Measurements from ENCODE around the gene PLEKHH2.
"Not testable (repeated sequence)": the region's sequence is repeated elsewhere in the genome, so short reads cannot be mapped to it uniquely, and the experiment has no call there.

PLEKHH2 gene

DNA sequence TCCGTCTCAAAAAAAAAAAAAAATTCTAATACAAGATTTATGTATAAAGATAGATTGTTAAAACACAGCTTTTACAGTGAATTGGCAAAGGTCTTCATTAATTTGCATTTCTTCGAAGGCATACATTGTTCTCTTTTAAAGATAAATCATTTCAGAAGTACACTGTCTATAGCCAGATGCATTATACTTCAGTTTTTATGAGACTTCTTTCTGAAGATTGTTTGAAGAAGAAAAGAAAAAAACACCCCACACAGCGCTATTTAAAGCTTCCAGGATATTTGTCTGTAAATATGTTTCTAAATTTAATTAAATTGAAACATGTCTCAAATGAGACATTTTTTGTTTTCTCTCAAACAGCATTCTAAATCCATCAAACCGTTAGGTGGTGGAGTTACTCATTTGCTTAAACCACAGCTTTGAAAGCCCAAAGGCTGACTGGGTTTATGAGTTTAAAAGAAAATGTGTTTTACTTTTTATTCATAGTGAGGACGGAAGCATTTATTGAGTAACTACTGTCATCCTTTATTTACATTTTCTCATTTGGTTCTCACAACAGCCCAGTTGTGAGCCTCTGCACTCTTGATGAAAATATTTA is 81.6 kb downstream of the PLEKHH2 start:
- DNase-seq: no peak

DNA sequence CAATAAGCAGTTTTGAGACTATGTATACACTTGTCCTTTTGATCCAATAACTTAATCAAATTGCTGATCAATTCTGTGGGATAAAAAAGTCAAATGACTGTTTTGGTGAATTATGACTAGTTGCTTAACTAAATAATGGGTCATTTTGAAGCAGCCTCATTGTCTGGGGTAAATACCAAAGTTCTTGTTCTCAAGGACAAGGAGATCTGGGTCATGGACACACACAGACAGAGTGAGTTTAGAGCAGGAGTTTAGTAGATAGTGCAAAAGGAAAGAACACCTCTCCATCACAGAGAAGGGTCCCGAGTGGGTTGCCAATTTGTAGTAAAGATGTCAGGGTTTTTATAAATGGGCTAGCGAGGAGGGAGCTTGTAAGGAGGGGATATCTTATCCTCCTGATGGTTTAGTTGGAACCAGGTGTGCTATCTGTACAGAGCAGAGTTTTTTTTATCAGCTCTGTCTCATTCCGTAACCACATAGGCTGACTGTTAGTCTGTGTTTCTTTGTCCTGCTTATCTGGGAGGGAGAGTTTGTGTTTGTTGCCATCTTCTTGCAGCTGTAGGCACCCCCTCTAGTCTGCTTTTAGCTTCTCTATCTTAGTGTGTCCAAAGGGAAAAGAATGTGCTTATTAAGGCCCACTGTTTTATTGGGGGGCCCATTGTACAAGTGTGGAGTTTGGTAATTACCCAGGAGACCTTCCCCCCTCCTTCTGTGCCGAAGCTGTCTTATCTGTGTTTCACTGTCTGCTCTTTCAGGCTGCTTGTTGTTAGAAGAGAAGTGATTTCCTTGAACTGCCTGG is 87.9 kb downstream of the PLEKHH2 start:
- no peak for DNase-seq

DNA sequence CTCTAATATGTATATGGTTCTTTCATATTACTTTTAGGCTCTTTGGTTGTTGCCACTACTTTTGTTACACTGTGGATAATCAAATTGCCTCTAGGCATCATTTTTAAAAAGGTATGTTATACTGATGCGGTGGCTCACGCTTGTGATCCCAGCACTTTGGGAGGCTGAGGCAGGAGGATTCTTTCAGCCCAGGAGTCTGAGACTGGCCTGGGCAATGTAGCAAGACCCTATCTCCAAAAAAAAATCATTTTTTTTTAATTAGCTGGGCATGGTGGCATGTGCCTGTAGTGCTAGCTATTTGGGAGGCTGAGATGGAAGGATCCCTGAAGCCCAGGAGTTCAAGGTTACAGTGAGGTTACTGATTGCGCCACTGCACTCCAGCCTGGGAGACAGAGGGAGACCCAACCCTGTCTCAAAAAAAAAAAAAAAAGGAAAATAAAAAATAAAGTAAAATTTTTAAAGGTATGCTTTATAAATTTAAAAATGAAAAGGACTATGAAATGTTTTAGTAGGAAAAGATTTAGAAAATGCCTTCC is 88.7 kb downstream of the PLEKHH2 start:
- no peak for DNase-seq

DNA sequence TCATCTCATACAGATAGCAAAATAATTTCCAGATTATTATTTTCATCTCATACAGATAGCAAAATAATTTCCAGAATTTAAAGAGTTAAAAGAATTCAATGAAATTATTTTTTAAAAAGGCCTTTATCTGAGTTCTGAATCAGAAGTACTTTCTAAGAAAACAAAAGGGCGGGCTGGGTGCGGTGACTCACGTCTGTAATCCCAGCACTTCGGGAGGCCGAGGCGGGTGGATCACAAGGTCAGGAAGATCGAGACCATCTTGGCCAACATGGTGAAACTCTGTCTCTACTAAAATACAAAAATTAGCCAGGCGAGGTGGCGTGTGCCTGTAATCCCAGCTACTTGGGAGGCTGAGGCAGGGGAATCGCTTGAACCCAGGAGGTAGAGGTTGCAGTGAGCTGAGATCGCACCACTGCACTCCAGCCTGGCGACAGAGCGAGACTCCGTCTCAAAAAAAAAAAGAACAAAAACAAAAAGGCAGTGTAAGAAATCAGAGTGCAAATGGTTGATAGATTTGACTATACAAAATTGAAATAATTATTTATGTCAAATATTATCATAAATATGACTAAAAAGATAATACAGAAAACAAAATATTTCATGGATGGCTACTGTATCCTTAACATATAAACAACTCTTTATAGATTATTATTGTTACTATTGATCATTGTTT is 90.0 kb downstream of the PLEKHH2 start:
- DNase-seq: not testable (repeated sequence)

DNA sequence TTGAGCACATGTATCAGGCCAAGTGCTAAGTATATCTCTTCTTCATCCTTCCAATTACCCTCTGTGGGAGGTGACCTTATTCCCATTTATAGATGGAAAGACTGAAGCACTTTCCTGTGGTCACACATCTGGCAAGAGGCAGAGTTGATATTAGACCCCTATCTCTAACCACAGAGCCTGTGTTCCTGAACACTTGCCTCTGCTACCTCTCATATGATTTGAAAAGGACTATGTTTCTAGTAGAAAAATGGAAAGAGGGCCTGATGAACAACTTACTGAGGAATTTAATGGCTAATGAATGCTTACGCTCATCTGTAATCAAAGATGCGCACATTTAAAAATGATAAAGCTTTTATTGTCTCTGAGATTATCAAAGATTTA is 90.6 kb downstream of the PLEKHH2 start:
- no peak for DNase-seq

DNA sequence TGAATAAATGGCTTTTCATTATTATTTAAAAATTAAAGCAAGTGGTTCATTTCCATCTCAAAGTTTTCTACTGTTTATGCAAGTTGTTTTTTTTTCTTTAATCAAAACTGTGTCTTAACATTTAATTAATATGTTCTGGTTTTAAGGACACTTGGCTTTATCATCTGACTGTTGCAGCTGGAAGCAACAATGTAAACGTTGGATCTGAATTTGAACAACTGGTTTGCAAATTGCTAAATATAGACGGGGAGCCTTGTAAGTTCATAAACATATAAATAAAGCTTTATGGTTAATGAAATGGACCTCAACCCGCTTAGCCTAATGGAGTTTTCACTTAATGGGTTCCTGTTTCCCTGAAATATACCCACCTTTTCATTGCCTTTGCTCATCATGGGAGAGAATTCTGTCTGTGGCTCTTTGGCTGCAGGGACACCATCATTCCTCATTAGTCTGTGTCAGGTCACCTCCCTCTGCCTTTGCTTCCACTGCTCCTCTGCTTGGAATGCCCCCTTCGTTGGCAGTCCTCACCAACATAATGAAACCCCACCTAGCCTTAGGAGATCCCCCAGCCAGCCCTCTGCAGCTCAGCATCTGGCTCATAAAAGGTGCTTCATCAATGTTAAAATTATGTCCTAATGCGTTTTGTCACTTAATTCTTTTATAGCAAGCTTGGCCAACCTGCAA is 92.6 kb downstream of the PLEKHH2 start:
- DNase-seq: no peak

DNA sequence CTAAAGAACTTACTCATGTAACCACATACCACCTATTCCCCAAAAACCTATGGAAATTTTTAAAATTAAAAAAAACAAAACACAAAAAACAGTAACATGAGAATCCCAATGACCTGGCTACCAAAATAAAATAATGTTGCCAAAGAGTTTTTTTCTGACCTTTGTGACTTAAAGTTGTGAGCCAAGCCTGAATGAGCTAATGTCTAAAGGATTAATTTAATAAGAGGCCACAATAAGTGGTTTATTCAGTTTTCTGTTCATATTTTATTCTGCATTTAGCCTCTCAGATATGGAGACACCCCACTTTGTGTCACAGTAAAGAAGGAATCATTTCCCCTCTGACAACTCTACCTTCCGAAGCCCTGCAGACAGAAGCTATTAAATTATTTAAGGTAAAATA is 94.2 kb downstream of the PLEKHH2 start:
- DNase-seq: no peak

DNA sequence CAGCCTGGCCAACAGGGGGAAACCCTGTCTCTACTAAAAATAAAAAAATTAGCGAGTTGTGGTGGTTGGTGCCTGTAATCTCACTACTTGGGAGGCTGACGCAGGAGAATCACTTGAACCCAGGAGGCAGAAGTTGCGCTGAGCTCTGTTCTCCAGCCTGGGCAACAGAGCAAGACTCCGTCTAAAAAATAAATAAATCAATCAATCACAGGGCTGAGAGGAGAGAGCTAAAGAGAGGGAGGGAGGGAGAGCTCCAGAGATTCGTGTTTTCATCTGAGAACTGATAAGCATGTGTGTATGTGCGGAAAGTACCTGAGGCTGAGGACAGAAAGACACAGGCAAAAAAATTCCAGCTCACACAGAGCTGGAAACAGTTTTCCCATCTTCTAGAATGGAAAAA is 99.6 kb downstream of the PLEKHH2 start:
- no peak for DNase-seq

DNA sequence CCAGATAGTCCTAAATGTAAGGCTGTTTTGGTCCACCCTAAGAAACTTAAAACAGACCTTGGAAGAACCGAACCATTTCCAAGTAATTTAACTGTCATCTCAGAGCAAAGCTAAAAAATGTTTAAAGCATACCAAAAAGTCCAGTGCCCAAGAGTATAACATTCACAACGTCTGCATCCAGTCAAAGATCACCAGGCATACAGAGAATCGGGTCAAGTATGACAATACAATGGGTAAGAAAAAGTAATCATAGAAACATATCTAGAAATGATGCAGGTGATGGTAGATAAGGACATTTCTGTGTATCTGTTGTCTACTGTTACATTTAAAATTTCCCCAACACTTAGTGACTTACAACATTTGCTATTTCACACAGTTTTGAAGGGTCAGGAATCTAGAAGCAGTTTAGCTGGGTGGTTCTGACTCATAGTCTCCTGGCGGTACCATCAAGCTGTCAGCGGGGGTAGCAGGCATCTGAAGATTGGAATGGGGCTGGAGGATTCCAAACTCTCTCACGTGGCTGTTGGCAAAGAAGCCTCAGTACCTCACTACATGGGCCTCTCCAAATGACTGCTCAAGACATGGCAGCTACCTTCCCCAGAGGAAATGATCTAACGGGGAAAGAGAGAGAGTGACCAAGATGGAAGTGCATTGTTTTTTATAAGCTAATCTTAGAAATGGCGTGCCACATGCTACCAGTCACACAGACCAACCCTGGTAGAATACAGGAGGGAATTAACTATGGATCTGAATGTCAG is 100.2 kb downstream of the PLEKHH2 start:
- DNase-seq: no peak

DNA sequence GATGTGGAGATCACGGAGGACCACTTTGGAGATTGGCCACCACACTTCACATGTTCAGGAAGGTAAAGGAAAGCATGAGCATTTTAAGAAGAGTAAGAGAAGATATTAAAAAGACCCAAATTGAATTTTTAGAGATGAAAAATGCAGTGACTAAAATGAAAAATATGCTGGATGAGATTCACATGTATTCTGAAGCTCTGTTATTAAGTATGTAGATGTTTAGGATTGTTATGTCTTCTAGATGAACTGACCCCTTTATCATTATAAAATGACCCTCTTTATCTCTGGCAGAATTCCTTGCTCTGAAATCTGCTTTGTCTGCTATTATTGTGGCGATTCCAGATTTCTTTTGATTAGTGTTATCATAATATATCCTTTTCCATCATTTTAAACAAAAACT is 100.8 kb downstream of the PLEKHH2 start:
- no peak for DNase-seq

DNA sequence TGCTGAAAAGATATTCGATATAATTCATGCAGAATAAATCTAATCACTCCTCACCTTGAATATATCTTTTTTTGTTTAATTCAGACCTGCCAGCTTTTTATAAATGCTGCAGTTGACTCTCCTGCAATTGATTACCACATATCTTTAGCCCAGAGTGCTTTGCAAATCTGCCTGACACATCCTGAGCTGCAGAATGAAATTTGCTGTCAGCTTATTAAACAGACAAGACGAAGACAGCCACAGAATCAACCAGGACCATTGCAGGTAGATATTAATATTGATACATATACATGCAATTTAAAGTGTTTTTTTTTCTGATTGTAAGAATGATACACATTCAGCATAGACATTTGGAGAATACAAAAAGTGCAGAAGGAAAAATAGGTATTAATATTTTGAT is 101.2 kb downstream of the PLEKHH2 start:
- DNase-seq: no peak

DNA sequence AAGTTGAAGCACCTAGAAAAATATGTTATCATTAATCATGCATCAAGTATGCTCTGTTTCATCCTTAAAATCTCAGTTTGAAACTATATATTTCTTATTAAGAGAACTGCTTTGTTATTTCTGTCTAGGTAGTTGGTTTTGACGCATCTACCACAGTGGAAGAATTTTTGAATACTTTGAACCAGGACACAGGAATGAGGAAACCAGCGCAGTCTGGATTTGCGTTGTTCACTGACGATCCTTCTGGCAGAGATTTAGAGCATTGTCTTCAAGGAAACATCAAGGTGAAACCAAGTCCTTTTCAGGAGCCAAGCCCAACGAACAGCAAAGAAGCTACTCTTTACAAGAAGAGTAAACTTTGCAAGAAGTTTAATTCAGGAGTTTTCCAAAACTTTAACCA is 106.6 kb downstream of the PLEKHH2 start:
- no peak for DNase-seq

DNA sequence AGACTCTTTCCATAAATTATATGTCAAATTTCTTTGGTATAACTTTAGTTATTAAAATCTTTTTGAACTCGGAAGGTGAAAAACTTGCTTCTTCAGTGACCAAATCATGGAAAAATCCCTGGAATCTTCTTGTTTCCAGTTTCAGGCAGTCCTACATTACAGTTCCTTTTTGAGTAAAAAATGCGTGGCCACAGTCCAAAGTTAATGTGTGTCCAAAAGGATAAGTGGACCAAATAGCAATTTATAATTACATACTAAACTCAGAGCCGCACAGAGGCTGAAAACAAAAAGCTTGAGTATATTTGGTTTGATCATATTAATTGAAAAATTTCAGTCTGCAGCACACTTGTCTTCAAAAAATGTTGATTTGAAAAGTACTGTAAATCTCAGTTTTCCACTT is 108.4 kb downstream of the PLEKHH2 start:
- no peak for DNase-seq

DNA sequence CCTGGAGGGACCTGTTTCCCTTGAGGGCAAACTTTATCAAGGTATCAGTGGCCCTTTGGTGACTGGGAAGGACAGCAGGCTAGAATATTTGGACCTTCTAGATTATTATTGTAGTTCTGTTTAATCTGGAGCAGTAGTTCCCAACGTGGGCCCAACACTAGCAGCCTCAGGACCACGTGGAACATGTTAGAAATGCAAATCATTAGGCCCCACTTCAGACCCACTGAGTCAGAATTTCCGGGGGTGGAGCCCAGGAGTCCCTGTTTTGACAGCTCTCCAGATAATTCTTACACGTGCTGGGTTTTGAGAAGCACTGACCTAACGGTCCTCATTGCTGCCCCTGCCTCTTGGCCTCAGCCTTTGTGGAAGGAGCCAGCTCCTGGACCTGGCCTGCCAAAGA is 111.3 kb downstream of the PLEKHH2 start:
- no peak for DNase-seq

DNA sequence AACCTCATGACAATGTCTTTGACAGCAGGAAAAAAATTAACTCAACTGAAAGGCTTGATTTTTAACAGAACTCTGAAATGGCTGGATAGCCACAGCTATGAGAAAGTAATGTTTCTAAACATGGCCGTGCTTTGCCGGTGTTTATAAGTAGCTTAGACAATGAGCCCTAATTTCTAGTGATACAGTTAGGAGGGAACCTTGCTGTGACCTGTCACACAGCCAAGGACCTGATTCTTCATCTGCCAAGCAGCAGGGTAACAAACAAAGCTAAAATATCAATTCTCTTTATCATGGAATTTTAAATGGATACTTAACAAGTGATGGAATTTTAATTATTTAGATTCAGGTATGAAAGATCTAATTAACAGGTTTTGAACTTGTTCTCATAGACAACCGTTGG is 112.5 kb downstream of the PLEKHH2 start:
- DNase-seq: no peak

DNA sequence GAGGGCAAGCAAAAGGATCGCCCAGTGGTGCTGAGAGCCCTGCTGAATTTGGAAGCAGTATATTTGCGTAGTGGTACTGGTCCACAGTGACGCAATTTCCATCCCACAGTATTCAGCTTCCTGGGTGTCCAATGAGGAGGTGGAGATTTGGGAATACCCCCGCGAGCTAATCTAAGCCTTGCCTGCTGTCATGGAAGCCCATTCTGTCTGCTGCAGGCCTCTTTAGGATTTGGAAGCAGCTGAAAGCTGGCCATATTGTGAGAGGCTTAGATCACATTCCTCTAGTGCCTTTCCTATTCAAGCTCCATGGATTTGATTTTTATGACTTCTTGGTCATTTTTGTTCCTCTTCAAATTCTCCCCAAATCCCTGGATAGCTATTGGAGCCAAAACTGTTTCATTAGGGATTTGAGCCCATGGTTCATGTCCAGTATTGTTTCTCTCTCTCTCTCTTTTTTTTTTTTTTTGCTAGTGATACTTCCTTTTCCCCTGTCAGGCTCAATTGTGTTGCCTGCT is 114.5 kb downstream of the PLEKHH2 start:
- DNase-seq: no peak

DNA sequence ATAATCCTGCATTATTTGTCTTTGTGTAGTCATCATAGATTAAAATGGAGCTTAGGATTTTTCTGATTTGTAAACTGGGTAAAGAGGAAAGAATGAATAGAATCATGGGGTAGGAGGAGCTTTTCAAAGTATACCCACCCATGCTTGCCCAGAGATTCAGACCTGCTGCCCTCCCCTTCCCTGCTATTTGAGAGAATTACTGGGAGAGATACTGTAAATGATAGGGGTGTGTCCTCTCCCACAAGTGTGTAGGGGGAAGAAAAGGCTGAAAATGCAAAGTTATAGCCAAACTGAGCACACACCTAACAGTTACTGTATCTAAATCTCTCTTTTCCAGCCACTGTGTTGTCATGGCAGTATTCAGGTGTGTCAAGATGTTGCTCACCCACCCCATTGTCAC is 115.2 kb downstream of the PLEKHH2 start:
- no peak for DNase-seq

DNA sequence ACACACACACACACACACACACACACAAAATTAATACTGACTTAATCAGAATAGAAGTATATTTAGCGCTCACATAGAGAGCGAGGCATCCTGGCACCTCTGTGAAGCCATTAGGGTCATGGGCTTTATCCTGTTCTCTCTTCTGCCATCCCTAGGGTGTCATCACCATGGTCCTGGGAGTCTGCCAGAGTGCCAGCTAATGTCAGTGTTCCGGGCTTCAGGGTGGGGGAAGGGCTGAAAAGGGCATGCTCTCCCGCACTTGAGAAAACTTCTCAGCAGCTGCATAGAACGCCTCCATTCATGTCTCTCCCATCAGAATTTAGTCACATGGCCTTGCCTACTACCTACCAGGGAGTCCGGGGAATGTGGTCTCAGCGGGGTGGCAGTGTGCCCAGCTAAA is 117.1 kb downstream of the PLEKHH2 start:
- DNase-seq: no peak

DNA sequence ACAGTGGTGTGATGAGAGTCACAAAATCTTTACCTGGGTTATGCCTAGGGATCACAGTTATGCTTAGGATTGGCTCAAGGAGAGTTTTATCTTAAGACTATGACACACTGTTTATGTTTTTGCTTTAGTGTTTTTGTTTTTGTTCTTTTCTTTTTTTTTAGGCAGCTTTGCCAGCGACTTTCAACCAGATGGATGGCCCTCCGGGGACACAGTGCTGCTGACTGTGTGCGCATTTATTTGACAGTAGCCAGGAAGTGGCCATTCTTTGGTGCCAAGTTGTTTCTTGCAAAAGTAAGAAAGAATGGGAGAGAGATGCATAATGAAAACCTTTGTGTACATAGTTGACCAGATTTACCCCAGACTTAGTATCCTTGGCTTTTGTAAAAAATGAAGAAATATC is 121.7 kb downstream of the PLEKHH2 start:
- no peak for DNase-seq

DNA sequence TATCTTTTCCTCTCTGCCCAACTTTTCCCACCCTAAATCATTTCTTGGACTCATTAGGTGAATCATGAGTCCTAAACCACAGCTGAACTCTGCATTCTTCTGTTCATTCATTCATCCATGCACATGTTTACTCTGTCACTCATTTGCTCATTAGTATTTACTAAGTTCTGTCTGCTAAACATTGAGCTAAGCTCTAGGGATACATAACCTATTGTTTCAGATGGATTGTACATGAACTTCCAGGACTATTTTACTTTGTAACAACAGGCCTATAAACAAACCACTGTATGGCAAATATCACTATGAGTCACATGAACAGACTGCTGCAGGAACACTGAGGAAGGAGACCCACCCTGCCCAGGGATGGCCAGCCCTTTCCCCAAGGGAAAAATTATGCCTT is 122.1 kb downstream of the PLEKHH2 start:
- DNase-seq: no peak

DNA sequence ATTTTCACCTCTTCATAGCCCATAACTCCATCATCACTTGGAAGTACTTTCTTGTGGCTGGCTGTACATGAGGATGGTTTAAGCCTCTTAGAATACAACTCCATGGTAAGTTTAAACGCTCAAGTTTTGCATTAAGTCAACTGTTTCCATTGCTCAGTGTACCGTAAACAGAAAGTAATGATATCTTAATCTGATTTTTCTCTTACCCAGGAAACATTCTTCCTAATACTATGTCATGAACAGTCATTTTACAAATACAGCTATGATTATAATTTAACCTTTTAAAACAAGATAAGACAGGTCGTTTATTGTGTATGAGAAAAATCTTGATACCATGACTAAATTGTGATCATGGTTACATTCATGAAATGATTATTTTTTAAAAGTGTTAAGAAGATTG is 125.2 kb downstream of the PLEKHH2 start:
- DNase-seq: no peak

DNA sequence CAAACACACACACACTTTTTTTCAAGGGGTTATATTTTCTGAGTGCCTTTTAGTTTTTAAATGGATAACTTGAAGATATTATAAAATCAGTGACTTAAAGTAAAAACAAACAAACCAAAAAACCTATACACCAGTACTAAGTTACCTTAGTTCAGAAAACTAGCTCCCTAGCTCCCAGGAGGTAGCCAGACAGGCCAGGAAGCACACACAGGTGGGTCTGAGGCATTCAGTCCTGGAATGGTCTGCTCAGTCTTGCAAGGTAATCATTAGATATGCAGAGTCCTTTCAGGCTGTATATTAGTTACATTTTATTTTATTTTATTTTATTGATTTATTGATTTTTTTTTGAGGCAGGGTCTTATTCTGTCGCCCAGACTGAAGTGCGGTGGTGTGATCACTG is 126.0 kb downstream of the PLEKHH2 start:
- DNase-seq: no peak
